ENCODE data around the gene CLEC11A. TPM values are rescaled to one million over a fixed set of nuclear protein-coding genes. Genes with fewer than 3 reads are reported as not detected.

The CLEC11A gene
- total and polyA plus RNA-seq, 10 of the 15 experiments (the other 5 are each of a cell fraction or from before 2014, with no cell fraction given): not detected

DNA sequence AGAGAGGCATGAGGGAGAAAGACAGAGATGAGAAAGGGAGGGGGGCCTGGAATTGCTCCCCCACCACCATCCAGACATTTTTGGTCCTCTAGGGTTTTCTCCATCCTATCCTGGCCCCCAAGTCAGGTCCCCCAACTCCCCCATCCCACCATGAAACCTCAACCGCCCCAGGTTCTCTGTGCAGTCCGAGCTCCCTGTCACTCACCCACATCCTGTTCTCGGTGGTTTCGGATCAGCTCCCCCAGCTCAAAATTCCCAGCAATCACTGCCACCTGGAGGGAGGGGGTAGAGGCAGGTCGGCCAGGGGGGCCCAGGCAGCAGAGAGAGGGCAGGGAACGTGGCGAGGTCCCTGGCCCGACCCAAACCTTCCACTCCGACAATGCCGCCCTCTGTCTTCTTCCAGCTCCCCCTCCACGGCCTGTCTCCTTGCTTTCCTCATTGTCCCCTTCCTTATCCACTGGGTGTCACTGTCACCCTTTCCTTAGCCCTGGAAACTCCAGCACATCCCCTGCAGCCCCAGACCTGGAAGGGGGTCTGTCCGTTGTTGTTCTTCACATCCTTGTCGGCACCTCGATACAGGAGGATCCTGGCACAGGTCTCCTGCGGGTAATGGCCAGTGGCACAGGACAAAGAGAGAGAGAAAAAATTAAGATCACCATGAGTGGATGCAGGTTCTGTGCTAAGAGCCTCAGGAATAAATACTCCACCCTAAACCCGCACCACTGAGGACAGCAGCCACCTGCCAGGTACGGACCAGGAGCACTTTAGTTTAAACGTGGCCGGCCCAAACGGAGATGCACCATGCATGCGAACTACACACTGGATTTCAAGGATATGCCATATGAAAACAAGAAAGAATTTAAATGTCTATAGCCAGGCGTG, 19.0 kb upstream of the CLEC11A start:
- no peaks in the 10 kb centered on the region for H3K4me1 ChIP-seq (ENCODE audit: control insufficient read depth, insufficient read depth, low read length)
- no peak overlapping the region for H3K4me2 ChIP-seq (ENCODE audit: control insufficient read depth, insufficient read depth)
- FAIRE-seq: no peak
- no peaks in the 10 kb centered on the region for H3K36me3 ChIP-seq (ENCODE audit: control insufficient read depth in 2 of 2, insufficient read depth in 2 of 2, low read length in 1 of 2)
- no peaks in the 10 kb centered on the region for H3K9me3 ChIP-seq (replicated peaks; ENCODE audit: control insufficient read depth, insufficient read depth, low read length)
- SMC1A ChIA-PET (ENCODE audit: uncharacterized antibody, unreplicated experiment): no interaction called here
- H3K4me3 ChIP-seq: no peak overlapping the region
- no peaks in the 10 kb centered on the region; a peak in 1 of 4 replicates for H3K27me3 ChIP-seq (replicated peaks in 1 of 2; ENCODE audit: control insufficient read depth in 2 of 2, insufficient read depth in 2 of 2, low read length in 1 of 2)
- in situ Hi-C loops (cut with MboI): no loop called here
- no peak for DNase-seq (ENCODE audit: low read depth, low spot score)
- WGBS (ENCODE audit: insufficient coverage, insufficient replicate concordance, low lambda C conversion rate, missing lambda C conversion rate): 39% methylated on average over 22 of the region's 22 CpGs
- no peaks in the 10 kb centered on the region for H3K79me2 ChIP-seq (ENCODE audit: control insufficient read depth, insufficient read depth, low read length)
- H4K20me1 ChIP-seq (ENCODE audit: control insufficient read depth, insufficient read depth): no peaks in the 10 kb centered on the region
- no TSS peak for BruUV-seq (replicated peaks)
- intact Hi-C loops (cut with micrococcal nuclease; ENCODE audit: unreplicated experiment): loop anchor here (2.0 kb wide), 1 partner anchor 79 kb away; no protein-coding TSS in a partner anchor
- TF ChIP-seq, protein P1, sequence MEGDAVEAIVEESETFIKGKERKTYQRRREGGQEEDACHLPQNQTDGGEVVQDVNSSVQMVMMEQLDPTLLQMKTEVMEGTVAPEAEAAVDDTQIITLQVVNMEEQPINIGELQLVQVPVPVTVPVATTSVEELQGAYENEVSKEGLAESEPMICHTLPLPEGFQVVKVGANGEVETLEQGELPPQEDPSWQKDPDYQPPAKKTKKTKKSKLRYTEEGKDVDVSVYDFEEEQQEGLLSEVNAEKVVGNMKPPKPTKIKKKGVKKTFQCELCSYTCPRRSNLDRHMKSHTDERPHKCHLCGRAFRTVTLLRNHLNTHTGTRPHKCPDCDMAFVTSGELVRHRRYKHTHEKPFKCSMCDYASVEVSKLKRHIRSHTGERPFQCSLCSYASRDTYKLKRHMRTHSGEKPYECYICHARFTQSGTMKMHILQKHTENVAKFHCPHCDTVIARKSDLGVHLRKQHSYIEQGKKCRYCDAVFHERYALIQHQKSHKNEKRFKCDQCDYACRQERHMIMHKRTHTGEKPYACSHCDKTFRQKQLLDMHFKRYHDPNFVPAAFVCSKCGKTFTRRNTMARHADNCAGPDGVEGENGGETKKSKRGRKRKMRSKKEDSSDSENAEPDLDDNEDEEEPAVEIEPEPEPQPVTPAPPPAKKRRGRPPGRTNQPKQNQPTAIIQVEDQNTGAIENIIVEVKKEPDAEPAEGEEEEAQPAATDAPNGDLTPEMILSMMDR (IDR thresholded peaks at IDR 0.05 in 2 of 3, conservative IDR thresholded peaks at IDR 0.05 in 1 of 3; ENCODE audit: control insufficient read depth in 2 of 3, extremely low read depth in 1 of 3, insufficient read depth in 1 of 3, low read depth in 3 of 3, low read length in 3 of 3): peak in 1 of 3 experiments; percentile 12; a peak in 1 of 6 replicates
- TF ChIP-seq, protein P2, sequence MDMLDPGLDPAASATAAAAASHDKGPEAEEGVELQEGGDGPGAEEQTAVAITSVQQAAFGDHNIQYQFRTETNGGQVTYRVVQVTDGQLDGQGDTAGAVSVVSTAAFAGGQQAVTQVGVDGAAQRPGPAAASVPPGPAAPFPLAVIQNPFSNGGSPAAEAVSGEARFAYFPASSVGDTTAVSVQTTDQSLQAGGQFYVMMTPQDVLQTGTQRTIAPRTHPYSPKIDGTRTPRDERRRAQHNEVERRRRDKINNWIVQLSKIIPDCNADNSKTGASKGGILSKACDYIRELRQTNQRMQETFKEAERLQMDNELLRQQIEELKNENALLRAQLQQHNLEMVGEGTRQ (IDR thresholded peaks at IDR 0.05; ENCODE audit: borderline replicate concordance, low read depth, low read length): no peak
- H3K9ac ChIP-seq (ENCODE audit: control insufficient read depth, insufficient read depth, low read length): no peak overlapping the region
- CTCF ChIA-PET: interaction anchor here (1.2 to 2.1 kb wide), 4 partner anchors 75 to 167 kb away, joined by 4 to 10 read pairs (median 8); no protein-coding TSS in a partner anchor
- RAD21 ChIA-PET (ENCODE audit: unreplicated experiment): interaction anchor here (1.4 kb wide), 1 partner anchor 218 kb away, joined by 5 read pairs; no protein-coding TSS in a partner anchor
- POLR2A ChIA-PET: no interaction called here
- no peak overlapping the region for H2AFZ ChIP-seq (ENCODE audit: control insufficient read depth, low read depth, low read length)
- no peak overlapping the region for H3K27ac ChIP-seq (ENCODE audit: control insufficient read depth, insufficient read depth)
- no peak for ATAC-seq
